IMR-90 (cell line): ENCODE data around the gene MCRS1. TPM values are rescaled to one million over a fixed set of nuclear protein-coding genes. Genes with fewer than 3 reads are reported as not detected.

Experiments used
- ATAC-seq: fragments of 200-7000 bp; cut with Tn5 transposase; 2 replicates; pipeline ENCODE4 v1.9.1; 2020; ENCODE audit warnings: low read depth, mild to moderate bottlenecking, moderate library complexity
- BruUV-seq: library from RNA; stranded (reverse); fragments of 400-500 nt; replicated peaks from 2 replicates; lab custom pipeline; 2021; lab: Mats Ljungman, UMichigan
- CTCF ChIA-PET: fragments of 300-600 bp; formaldehyde crosslinking; extraction: SDS; loops from one replicate; lab custom pipeline; 2021; ENCODE audit warnings: antibody characterized with exemption; lab: Yijun Ruan, JAX
- POLR2A ChIA-PET: fragments of 300-600 bp; sonication (Branson Sonifier 250); formaldehyde crosslinking; loops from one replicate; lab custom pipeline; 2022; ENCODE audit warnings: antibody characterized with exemption; ENCODE audit not compliant: unreplicated experiment; lab: Charles Lee
- DNase-seq: peaks from one replicate; pipeline ENCODE4 v3.0.0; 2013
- H2AFZ ChIP-seq: replicated peaks from 2 replicates; pipeline ENCODE3; 2013; ENCODE audit warnings: low read length, mild to moderate bottlenecking; ENCODE audit not compliant: poor library complexity
- H2AK5ac ChIP-seq: 2 replicates; pipeline ENCODE4 v1.6.1; 2013; ENCODE audit warnings: low read depth, low read length, inconsistent platforms
- H2AK9ac ChIP-seq: replicated peaks from 2 replicates; pipeline ENCODE3; 2013; ENCODE audit warnings: mild to moderate bottlenecking, low read depth, low read length, moderate library complexity; ENCODE audit not compliant: poor library complexity
- H2BK120ac ChIP-seq: 2 replicates; pipeline ENCODE4 v1.6.1; 2013; ENCODE audit warnings: low read depth, low read length, inconsistent platforms
- H2BK15ac ChIP-seq: 3 replicates; pipeline ENCODE4 v1.6.1; 2013; ENCODE audit warnings: low read depth, low read length, inconsistent platforms
- H2BK20ac ChIP-seq: 2 replicates; pipeline ENCODE4 v1.6.1; 2013; ENCODE audit warnings: low read depth, mild to moderate bottlenecking, inconsistent platforms, low read length, moderate library complexity
- H2BK5ac ChIP-seq: 2 replicates; pipeline ENCODE4 v1.6.1; 2013; ENCODE audit warnings: mild to moderate bottlenecking, low read depth, low read length, inconsistent platforms; ENCODE audit not compliant: poor library complexity, severe bottlenecking
- H3K14ac ChIP-seq: replicated peaks from 2 replicates; pipeline ENCODE4 v1.6.1; 2013; ENCODE audit warnings: low read depth, low read length, inconsistent platforms
- H3K18ac ChIP-seq: 2 replicates; pipeline ENCODE4 v1.6.1; 2013; ENCODE audit warnings: low read depth, low read length, control low read depth
- H3K23ac ChIP-seq: 2 replicates; pipeline ENCODE4 v1.6.1; 2013; ENCODE audit warnings: low read depth, low read length, inconsistent platforms
- H3K27ac ChIP-seq: 2 replicates; pipeline ENCODE4 v1.5.1; 2013; ENCODE audit warnings: mild to moderate bottlenecking, control low read depth, low read length; ENCODE audit not compliant: insufficient read depth
- H3K27me3 ChIP-seq: 2 replicates; pipeline ENCODE4 v1.6.1; 2013; ENCODE audit warnings: low read length; ENCODE audit not compliant: control insufficient read depth, insufficient read depth
- H3K36me3 ChIP-seq: 2 replicates; pipeline ENCODE4 v1.6.1; 2013; ENCODE audit warnings: low read length, mixed read lengths; ENCODE audit not compliant: control insufficient read depth, insufficient read depth
- H3K4ac ChIP-seq: 2 replicates; pipeline ENCODE4 v1.6.1; 2013; ENCODE audit warnings: low read depth, low read length, inconsistent platforms
- H3K4me1 ChIP-seq: 2 replicates; pipeline ENCODE4 v1.6.1; 2013; ENCODE audit warnings: low read length, mixed read lengths; ENCODE audit not compliant: control insufficient read depth, insufficient read depth
- H3K4me2 ChIP-seq: 2 replicates; pipeline ENCODE4 v1.6.1; 2013; ENCODE audit warnings: low read depth, mild to moderate bottlenecking, control low read depth, low read length, moderate library complexity
- H3K4me3 ChIP-seq: 2 replicates; pipeline ENCODE4 v1.5.1; 2013; ENCODE audit warnings: low read depth, mild to moderate bottlenecking, control low read depth, low read length, moderate library complexity; ENCODE audit not compliant: insufficient read depth
- H3K56ac ChIP-seq: 2 replicates; pipeline ENCODE4 v1.6.1; 2013; ENCODE audit warnings: low read length, inconsistent platforms; ENCODE audit not compliant: insufficient read depth; ENCODE audit errors: extremely low read depth
- H3K79me1 ChIP-seq, 2 experiments: 2 replicates each; pipeline ENCODE4 v1.6.1; 2013; ENCODE audit warnings: low read length in 2 of 2, inconsistent platforms in 1 of 2, low read depth in 1 of 2
- H3K9ac ChIP-seq: 2 replicates; pipeline ENCODE4 v1.6.1; 2013; ENCODE audit warnings: low read depth, low read length, control low read depth
- H3K9me1 ChIP-seq: 2 replicates; pipeline ENCODE4 v1.6.1; 2013; ENCODE audit warnings: low read length, inconsistent platforms; ENCODE audit not compliant: insufficient read depth
- H3K9me3 ChIP-seq: 2 replicates; pipeline ENCODE4 v1.6.1; 2013; ENCODE audit warnings: low read length; ENCODE audit not compliant: control insufficient read depth, insufficient read depth
- H4K20me1 ChIP-seq: 2 replicates; pipeline ENCODE4 v1.6.1; 2013; ENCODE audit warnings: low read length, inconsistent platforms; ENCODE audit not compliant: insufficient read depth
- H4K5ac ChIP-seq: 2 replicates; pipeline ENCODE4 v1.6.1; 2013; ENCODE audit warnings: mild to moderate bottlenecking, low read depth, low read length, control low read depth
- H4K8ac ChIP-seq, 2 experiments: 2 replicates each; pipeline ENCODE4 v1.6.1; 2013; ENCODE audit warnings: low read depth in 2 of 2, low read length in 2 of 2, control low read depth in 1 of 2, inconsistent platforms in 1 of 2
- H4K91ac ChIP-seq: 2 replicates; pipeline ENCODE4 v1.6.1; 2013; ENCODE audit warnings: low read depth, low read length, inconsistent platforms; ENCODE audit not compliant: insufficient read depth
- BHLHE40 ChIP-seq: fragments of 150-350 bp; IDR thresholded peaks from 2 replicates; pipeline ENCODE4 v1.6.1; 2016; ENCODE audit warnings: mild to moderate bottlenecking, low read depth, low read length
- CEBPB ChIP-seq: IDR thresholded peaks from 2 replicates; pipeline ENCODE4 v1.6.1; 2012; ENCODE audit warnings: low read depth, low read length, improper control_type of control experiment
- CHD1 ChIP-seq: IDR thresholded peaks from 2 replicates; pipeline ENCODE4 v1.6.1; 2012; ENCODE audit warnings: low read depth, low read length, improper control_type of control experiment
- FOS ChIP-seq: fragments of 150-350 bp; IDR thresholded peaks from 2 replicates; pipeline ENCODE4 v1.6.1; 2016; ENCODE audit warnings: low read depth, low read length
- MAFK ChIP-seq: IDR thresholded peaks from 2 replicates; pipeline ENCODE4 v1.6.1; 2012; ENCODE audit warnings: low read depth, low read length, improper control_type of control experiment
- MAZ ChIP-seq: IDR thresholded peaks from 2 replicates; pipeline ENCODE4 v1.6.1; 2012; ENCODE audit warnings: low read depth, mild to moderate bottlenecking, low read length, improper control_type of control experiment, moderate library complexity, borderline replicate concordance
- MXI1 ChIP-seq: IDR thresholded peaks from 2 replicates; pipeline ENCODE4 v1.6.1; 2012; ENCODE audit warnings: low read depth, mild to moderate bottlenecking, low read length, moderate library complexity, borderline replicate concordance
- NFE2L2 ChIP-seq: fragments of 150-350 bp; IDR thresholded peaks from 2 replicates; pipeline ENCODE4 v1.6.1; 2016; ENCODE audit warnings: low read depth, mild to moderate bottlenecking, low read length
- POLR2A ChIP-seq: IDR thresholded peaks from 2 replicates; pipeline ENCODE4 v1.6.1; 2012; ENCODE audit warnings: mild to moderate bottlenecking, low read depth, low read length
- RAD21 ChIP-seq: IDR thresholded peaks from 2 replicates; pipeline ENCODE4 v1.6.1; 2012; ENCODE audit warnings: low read length, improper control_type of control experiment
- RCOR1 ChIP-seq: IDR thresholded peaks from 2 replicates; pipeline ENCODE4 v1.6.1; 2012; ENCODE audit warnings: mild to moderate bottlenecking, low read length, improper control_type of control experiment; ENCODE audit not compliant: insufficient replicate concordance
- RFX5 ChIP-seq: IDR thresholded peaks from 2 replicates; pipeline ENCODE4 v1.8.0; 2012; ENCODE audit warnings: low read depth, mild to moderate bottlenecking, low read length, moderate library complexity
- SMC3 ChIP-seq: fragments of 150-350 bp; IDR thresholded peaks from 2 replicates; pipeline ENCODE4 v1.6.1; 2016; ENCODE audit warnings: low read depth, mild to moderate bottlenecking, antibody characterized with exemption, low read length, moderate library complexity
- WGBS, 2 experiments: methylation state at CpG; one replicate each; pipeline versions ENCODE4 v1.1.5 to v1.1.7; 2013; ENCODE audit warnings: missing lambda C conversion rate in 2 of 2; ENCODE audit not compliant: insufficient read length in 1 of 2; ENCODE audit errors: extremely low coverage in 2 of 2; 5-methylcytosine and 5-hydroxymethylcytosine counted together
- dilution Hi-C: fragments of 300-500 bp; cut with HindIII; formaldehyde crosslinking; loops from one replicate; pipeline ENCODE4 v1.14.3; 2018; ENCODE audit warnings: low sequenced_read_pairs; ENCODE audit not compliant: unreplicated experiment
- in situ Hi-C: fragments of 300-500 bp; cut with MboI; formaldehyde crosslinking; loops from 3 replicates; pipeline ENCODE4 v1.14.3; 2019; ENCODE audit warnings: low sequenced_read_pairs, inconsistent platforms, mixed read lengths
- intact Hi-C: fragments of 100-400 bp; cut with micrococcal nuclease; formaldehyde crosslinking; loops from 2 replicates; pipeline ENCODE4 v1.10.0; 2022
- polyA plus RNA-seq, 3 experiments: library from polyadenylated mRNA; depleted of rRNA; stranded (reverse); fragments of >200 nt; gene quantifications; 2 replicates each; pipeline ENCODE4 v1.2.3, GENCODE V29; 2012; ENCODE audit warnings: low replicate concordance in 1 of 3
- total RNA-seq: library from RNA; depleted of rRNA; stranded (reverse); fragments of >200 nt; gene quantifications from 2 replicates; pipeline ENCODE4 v1.2.3, GENCODE V29; 2012
- TF ChIP-seq, protein P1 (sequence below): conservative IDR thresholded peaks from 2 replicates; pipeline ENCODE4 v1.5.1; 2012; ENCODE audit warnings: mild to moderate bottlenecking, low read depth, low read length, improper control_type of control experiment
- TF ChIP-seq, protein P2 (sequence below): fragments of 150-350 bp; IDR thresholded peaks from 2 replicates; pipeline ENCODE4 v1.6.1; 2017; ENCODE audit warnings: mild to moderate bottlenecking, antibody characterized with exemption, low read length, low read depth
- TF ChIP-seq, protein P3 (sequence below): fragments of 150-350 bp; IDR thresholded peaks from 2 replicates; pipeline ENCODE4 v1.6.1; 2016; ENCODE audit warnings: low read depth, mild to moderate bottlenecking, low read length, moderate library complexity, borderline replicate concordance

The MCRS1 gene
- total and polyA plus RNA-seq, 2 of the 4 experiments (the other 2 are of a cell fraction) = 72.9 to 73.2 TPM

DNA sequence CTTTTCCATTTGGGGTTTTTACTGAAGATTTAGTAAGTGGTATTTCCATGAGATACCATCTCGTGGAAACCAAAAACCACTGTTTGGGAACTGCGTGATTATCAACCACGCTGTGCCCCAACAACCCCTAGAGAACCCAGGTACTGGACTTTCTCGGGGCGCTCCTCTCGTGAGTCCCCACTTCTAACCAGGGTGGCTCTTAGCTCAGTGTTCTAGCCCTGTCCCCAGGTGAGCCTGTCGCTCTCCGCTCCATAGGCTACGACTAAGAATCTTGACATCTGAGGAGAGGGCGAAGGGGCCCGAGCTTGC is 686 bp downstream of the MCRS1 start:
- peak overlapping the region; percentile 99 for H2AFZ ChIP-seq
- ChIA-PET CTCF (interaction anchor here (0.6 to 0.7 kb wide), 2 partner anchors 17 to 220 kb away, joined by 3 to 4 read pairs; no protein-coding TSS in a partner anchor), POLR2A (interaction anchor here (0.6 to 0.7 kb wide), 2 partner anchors 9 to 110 kb away, joined by 3 to 9 read pairs; no protein-coding TSS in a partner anchor)
- H3K56ac ChIP-seq = peak overlapping the region; percentile 99
- no peak overlapping the region for H2BK20ac ChIP-seq
- 10% methylated on average over 2 of the region's 11 CpGs; no CpG with 5 or more reads in 1 of the 2 experiments for WGBS, 2 experiments
- peaks cover 2% of the 10 kb centered on the region; the same call in 1 of the 2 replicates for H3K4me1 ChIP-seq
- H3K23ac ChIP-seq = peak overlapping the region; percentile 96
- H3K14ac ChIP-seq = peak overlapping the region; percentile 100
- peak overlapping the region; percentile 99 for H4K91ac ChIP-seq
- H3K36me3 ChIP-seq = peaks cover 21% of the 10 kb centered on the region
- peak overlapping the region; percentile 70 for H2BK120ac ChIP-seq
- peak overlapping the region; percentile 96 for H2AK5ac ChIP-seq
- H3K9me3 ChIP-seq = no peaks in the 10 kb centered on the region
- peaks cover 49 to 70% of the 10 kb centered on the region in 2 experiments for H3K79me1 ChIP-seq
- peak overlapping the region; percentile 91 for H4K5ac ChIP-seq
- H3K18ac ChIP-seq = no peak overlapping the region; the same call in 1 of the 2 replicates
- H3K4ac ChIP-seq = peak overlapping the region; percentile 97
- in situ Hi-C loops = no loop called here
- BruUV-seq = no TSS peak
- no peak overlapping the region; the same call in 1 of the 3 replicates for H2BK15ac ChIP-seq
- 0 out of 2 replicates have a peak, but pooled peaks cover 5% of the 10 kb centered on the region for H3K9me1 ChIP-seq
- peak overlapping the region; percentile 72 for H3K4me2 ChIP-seq
- TF ChIP-seq CEBPB (no peak), NFE2L2 (no peak), SMC3 (no peak), BHLHE40 (no peak), MAZ (no peak), FOS (no peak), RFX5 (no peak), CHD1 (no peak), RAD21 (no peak), MXI1 (no peak), POLR2A (no peak), MAFK (no peak), RCOR1 (no peak)
- TF ChIP-seq, protein P1, sequence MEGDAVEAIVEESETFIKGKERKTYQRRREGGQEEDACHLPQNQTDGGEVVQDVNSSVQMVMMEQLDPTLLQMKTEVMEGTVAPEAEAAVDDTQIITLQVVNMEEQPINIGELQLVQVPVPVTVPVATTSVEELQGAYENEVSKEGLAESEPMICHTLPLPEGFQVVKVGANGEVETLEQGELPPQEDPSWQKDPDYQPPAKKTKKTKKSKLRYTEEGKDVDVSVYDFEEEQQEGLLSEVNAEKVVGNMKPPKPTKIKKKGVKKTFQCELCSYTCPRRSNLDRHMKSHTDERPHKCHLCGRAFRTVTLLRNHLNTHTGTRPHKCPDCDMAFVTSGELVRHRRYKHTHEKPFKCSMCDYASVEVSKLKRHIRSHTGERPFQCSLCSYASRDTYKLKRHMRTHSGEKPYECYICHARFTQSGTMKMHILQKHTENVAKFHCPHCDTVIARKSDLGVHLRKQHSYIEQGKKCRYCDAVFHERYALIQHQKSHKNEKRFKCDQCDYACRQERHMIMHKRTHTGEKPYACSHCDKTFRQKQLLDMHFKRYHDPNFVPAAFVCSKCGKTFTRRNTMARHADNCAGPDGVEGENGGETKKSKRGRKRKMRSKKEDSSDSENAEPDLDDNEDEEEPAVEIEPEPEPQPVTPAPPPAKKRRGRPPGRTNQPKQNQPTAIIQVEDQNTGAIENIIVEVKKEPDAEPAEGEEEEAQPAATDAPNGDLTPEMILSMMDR = no peak
- TF ChIP-seq, protein P2, sequence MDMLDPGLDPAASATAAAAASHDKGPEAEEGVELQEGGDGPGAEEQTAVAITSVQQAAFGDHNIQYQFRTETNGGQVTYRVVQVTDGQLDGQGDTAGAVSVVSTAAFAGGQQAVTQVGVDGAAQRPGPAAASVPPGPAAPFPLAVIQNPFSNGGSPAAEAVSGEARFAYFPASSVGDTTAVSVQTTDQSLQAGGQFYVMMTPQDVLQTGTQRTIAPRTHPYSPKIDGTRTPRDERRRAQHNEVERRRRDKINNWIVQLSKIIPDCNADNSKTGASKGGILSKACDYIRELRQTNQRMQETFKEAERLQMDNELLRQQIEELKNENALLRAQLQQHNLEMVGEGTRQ = no peak
- TF ChIP-seq, protein P3, sequence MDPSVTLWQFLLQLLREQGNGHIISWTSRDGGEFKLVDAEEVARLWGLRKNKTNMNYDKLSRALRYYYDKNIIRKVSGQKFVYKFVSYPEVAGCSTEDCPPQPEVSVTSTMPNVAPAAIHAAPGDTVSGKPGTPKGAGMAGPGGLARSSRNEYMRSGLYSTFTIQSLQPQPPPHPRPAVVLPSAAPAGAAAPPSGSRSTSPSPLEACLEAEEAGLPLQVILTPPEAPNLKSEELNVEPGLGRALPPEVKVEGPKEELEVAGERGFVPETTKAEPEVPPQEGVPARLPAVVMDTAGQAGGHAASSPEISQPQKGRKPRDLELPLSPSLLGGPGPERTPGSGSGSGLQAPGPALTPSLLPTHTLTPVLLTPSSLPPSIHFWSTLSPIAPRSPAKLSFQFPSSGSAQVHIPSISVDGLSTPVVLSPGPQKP = no peak
- peak overlapping the region; percentile 89 for H3K9ac ChIP-seq
- ATAC-seq (peak; percentile 10; the same call in 1 of the 2 replicates), DNase-seq (no peak)
- H3K27me3 ChIP-seq = no peaks in the 10 kb centered on the region
- peak overlapping the region; percentile 94 for H2BK5ac ChIP-seq
- H3K27ac ChIP-seq = peak overlapping the region; percentile 88
- peak overlapping the region; percentile 94 to 100 for H4K8ac ChIP-seq
- H2AK9ac ChIP-seq = peak overlapping the region; percentile 96
- peaks cover 5% of the 10 kb centered on the region; the same call in 1 of the 2 replicates for H4K20me1 ChIP-seq
- peak overlapping the region; percentile 76 for H3K4me3 ChIP-seq
- dilution Hi-C loops = no loop called here
- intact Hi-C loops = no loop called here
